GM10266 (cell line): Measurements from ENCODE around the gene ISOC2.

ENCODE experiments used
- DNase-seq: peaks from one replicate; pipeline ENCODE4 v3.0.0; 2012; ENCODE audit errors: extremely low spot score
- TF ChIP-seq, protein P1 (sequence below): IDR thresholded peaks from 2 replicates; pipeline ENCODE4 v1.5.1; 2012; ENCODE audit warnings: mild to moderate bottlenecking, low read depth; ENCODE audit not compliant: control insufficient read depth, insufficient read depth; ENCODE audit errors: missing control alignments

The ISOC2 gene

DNA sequence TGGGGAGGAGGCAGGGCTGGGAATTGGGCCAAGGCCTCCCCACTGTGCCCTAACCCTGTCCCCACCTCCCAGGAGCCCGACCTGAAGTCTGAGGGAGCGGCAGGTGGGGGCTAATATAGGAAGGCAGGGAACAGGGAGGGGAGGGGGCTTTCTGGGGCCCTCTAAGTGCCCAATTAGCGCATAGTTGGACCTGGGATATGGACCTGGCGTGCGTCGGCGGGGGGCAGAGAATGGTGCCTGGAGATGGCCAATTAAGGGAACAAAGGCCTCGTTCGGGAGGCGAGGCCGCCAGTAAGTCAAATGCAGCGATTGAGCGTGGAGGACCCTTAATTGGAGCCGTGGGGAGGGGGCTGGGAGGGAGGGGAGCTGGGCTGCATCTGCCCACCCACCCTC is 3.2 kb upstream of the ISOC2 start, which contains the start of gene C19orf85:
TSS of gene C19orf85 (minus strand) at position 90 of the 393 bp plus-strand sequence. CDS start 197 bp downstream, outside the sequence.
- TF ChIP-seq, protein P1, sequence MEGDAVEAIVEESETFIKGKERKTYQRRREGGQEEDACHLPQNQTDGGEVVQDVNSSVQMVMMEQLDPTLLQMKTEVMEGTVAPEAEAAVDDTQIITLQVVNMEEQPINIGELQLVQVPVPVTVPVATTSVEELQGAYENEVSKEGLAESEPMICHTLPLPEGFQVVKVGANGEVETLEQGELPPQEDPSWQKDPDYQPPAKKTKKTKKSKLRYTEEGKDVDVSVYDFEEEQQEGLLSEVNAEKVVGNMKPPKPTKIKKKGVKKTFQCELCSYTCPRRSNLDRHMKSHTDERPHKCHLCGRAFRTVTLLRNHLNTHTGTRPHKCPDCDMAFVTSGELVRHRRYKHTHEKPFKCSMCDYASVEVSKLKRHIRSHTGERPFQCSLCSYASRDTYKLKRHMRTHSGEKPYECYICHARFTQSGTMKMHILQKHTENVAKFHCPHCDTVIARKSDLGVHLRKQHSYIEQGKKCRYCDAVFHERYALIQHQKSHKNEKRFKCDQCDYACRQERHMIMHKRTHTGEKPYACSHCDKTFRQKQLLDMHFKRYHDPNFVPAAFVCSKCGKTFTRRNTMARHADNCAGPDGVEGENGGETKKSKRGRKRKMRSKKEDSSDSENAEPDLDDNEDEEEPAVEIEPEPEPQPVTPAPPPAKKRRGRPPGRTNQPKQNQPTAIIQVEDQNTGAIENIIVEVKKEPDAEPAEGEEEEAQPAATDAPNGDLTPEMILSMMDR: no peak

DNA sequence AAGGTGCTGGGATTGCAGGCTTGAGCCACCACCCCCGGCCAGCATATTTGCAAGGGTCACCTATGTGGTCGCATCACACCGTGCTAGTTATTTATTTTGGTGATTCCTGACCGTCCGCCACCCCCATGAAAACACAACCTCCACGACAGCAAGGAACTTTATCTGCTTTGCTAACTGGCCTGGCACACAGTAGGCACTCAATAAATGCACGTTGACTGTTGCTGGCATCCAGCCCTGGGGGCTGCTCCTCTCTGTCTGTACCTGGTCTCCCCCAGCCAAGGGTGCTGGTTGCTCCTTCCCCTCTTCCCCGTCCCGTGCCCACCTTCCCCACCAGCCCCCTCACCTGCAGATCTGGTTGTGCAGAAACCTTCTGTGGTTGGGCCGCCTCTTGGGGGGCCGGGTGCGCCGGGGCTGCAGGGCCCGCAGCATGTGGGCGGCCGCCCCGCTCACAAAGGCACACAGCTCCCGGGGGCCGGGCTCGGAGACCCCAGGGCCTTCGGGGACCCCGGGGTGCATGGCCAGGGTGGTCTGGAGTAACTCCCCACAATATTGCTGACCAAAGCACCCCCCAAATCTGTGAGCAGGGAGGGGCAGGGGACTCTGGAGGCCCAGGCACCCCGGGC is 2.7 kb upstream of the ISOC2 start:
- DNase-seq: no peak
- TF ChIP-seq, protein P1: no peak

More for the DNA sequence above, 3.2 kb upstream of the ISOC2 start, which contains the start of gene C19orf85:
- DNase-seq: no peak

DNA sequence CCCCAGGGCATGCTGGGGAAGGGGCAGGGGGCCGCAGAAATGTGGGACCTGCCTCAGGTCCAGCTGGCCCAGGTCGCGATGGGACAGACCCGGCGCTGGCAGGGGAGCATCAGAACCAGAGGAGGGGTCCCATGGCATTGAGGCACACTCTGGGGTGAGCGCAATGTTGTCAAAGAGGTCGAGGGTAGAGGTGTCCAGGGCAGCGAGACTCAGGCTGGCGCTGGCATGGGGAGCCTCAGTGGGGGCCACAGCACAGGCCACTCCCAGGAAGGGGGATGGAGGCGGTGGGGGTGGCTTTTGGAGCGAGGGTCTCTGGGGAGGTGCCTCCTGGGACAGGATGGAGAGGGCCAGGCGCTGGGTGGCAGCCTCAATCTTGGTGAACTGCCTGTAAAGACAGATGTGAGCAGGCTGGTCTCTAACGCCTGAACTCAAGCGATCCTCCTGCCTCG is 2.2 kb upstream of the ISOC2 start:
- TF ChIP-seq, protein P1: no peak
- no peak for DNase-seq

DNA sequence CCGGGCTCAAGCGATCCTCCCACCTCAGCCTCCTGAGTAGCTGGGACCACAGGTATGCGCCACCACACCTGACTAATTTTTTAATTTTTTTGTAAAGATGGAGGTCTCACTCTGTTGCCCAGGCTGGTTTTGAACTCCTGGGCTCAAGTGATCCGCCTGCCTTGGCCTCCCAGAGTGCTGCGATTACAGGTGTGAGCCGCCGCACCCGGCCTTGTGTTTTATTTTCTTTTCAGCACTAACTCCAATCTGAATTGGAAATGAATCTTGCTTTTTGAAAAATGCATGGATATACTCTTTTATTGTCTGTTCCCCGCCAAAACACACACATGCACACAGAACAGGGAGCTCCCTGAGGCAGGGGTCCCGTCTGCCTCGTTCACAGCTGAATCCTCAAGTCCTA is 1.3 kb upstream of the ISOC2 start:
- DNase-seq: no peak
- TF ChIP-seq, protein P1: no peak

DNA sequence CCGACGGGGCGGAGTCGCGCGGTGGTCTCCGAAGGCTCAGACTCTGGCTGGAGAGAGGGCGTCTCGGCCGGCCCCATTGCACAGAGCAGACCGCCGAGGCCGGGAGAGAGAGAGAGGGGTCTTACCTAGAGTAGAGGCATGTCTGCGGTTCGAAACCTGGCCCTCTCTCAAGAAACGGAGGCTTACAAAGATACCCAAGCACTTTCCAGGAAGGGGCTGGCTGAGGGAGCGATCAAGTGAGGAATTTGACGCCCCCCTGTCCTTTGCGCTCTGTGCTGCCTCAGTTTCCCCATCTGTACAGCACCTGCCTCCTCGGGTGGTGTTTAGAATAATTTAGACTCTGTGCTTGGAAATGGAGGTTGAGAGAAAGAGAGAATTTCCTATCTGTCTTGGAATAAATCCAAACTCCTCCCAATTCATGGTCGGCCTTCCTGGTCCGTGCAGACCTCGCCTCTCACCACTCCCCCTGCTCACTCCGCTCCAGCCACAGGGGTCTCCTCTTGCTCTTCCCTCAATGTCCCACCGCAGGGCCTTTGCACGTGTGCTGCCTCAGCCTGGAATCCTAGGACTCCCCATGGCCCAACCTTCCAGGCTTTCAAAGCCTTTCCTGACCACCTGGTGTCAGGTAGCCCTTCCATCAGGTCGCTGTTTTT is 658 bp upstream of the ISOC2 start:
- TF ChIP-seq, protein P1: no peak
- no peak for DNase-seq

DNA sequence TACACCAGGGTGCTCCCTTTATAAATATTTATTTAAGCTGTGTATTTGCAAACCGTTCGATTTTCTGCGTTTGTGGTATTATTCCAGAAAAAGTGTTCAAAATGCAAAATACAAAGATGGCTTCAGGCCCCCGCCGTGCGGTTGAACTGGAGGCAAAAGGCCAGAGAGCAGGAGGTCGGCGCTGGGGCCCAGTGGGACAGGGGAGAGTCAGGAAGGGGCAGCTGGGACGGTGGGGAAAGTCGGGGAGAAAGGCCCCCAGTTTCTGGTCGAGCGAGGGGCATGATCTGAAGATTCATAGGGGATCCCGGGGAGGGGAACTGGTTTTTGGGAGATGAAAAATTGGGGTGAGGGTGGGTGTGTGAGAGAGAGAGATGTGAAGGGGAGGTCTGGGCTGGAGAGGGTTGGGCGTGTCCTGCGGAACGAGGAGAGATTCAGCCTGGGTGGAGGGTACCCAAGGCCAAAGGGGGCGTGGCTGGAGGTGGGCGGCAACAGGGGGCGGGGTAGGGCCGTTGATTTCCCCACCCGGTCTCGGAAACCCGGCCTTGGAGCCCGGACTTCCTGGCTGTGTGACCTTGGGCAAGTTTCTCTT is 678 bp downstream of the ISOC2 start:
- peak; percentile 79 for DNase-seq
- TF ChIP-seq, protein P1: no peak
